Subcutaneous adipose tissue (tissue), 4 donors: ENCODE data around the gene LCE1B. TPM values are rescaled to one million over a fixed set of nuclear protein-coding genes. Genes with fewer than 3 reads are reported as not detected.

Experiments used
- CTCF ChIP-seq: fragments of 450-650 bp; IDR thresholded peaks from one replicate; pipeline ENCODE4 v1.5.1; 2016; ENCODE audit warnings: low read depth, mild to moderate bottlenecking, control low read depth, antibody characterized with exemption, moderate library complexity
- total RNA-seq, 4 donors: library from RNA; depleted of rRNA; stranded (reverse); fragments of >200 nt; gene quantifications; one replicate each; pipeline ENCODE4 v1.1.0, GENCODE V29; 2016

Gene LCE1B
- total RNA-seq, 4 donors from 2014 or later, result not detected

DNA sequence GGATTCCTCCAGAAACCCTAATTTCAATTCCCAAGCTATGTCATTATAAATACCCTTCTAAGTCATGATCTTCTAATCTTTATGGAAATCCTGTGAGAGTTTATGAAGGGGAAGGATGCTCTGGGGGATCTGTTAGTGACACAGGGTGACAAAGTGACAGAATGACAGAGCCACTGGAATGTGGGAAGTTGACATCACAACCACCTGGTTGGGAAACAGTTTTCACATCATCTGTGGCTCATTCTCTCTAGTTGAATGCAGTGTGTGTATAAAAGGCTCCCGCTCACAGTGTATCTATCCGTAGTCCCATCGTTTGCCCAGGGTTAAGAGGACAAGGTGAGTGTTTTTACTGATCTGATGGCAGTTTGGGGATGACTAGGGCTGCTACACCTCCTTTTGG, 47.9 kb downstream of the LCE1B start, which contains the start of gene LCE7A:
TSS of gene LCE7A (plus strand) at position 301 of the 400 bp plus-strand sequence. CDS start 702 bp downstream, outside the sequence.
- no peak for TF ChIP-seq CTCF

GRCh38 chr1:152860129-152860528, 48.4 kb downstream of the LCE1B start:
- no peak for TF ChIP-seq CTCF

DNA sequence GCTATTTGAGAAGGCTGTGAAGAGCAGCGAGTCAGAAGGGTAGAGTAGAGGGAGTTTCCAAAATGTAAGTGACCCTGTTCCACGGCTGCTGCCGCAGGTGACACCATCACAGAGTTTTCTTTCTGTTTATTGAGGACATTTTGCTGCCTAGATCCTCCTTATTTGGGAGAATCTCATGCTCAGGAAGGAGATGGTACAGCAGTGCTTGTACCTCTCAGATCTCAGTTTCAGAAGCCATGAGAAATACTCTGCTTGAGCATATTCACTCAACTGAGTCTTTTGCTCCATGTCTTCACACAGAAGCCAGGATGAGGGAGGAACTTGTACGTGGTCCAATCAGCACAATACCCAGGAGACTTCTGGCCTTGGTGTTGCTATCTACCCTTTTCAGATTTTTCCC, 49.6 kb downstream of the LCE1B start:
- no peak for TF ChIP-seq CTCF

Other genes with a start within 250 kb of the LCE1B start
- not detected for gene LCE3E, start 245.2 kb upstream of the LCE1B start, total RNA-seq
- gene LCE3D, start 231.5 kb upstream of the LCE1B start, total RNA-seq, result not detected
- not detected for gene LCE3C, start 211.7 kb upstream of the LCE1B start, total RNA-seq
- gene LCE3B, start 198.2 kb upstream of the LCE1B start, total RNA-seq, result not detected
- gene LCE3A, start 188.9 kb upstream of the LCE1B start, total RNA-seq, result not detected
- gene LCE2D, start 148.6 kb upstream of the LCE1B start, total RNA-seq, result not detected
- gene LCE2C, start 136.7 kb upstream of the LCE1B start, total RNA-seq, result not detected
- not detected for gene LCE2B, start 125.8 kb upstream of the LCE1B start, total RNA-seq
- not detected for gene LCE2A, start 113.6 kb upstream of the LCE1B start, total RNA-seq
- gene LCE4A, start 103.8 kb upstream of the LCE1B start, total RNA-seq, result not detected
- gene KPRP, start 53.9 kb upstream of the LCE1B start, total RNA-seq, result not detected
- gene LCE1F, start 36.8 kb upstream of the LCE1B start, total RNA-seq, result not detected
- gene LCE1E, start 25.7 kb upstream of the LCE1B start, total RNA-seq, result not detected
- gene LCE1D, start 15.2 kb upstream of the LCE1B start, total RNA-seq, result not detected
- gene LCE1C, start 5.3 kb upstream of the LCE1B start, total RNA-seq, result not detected
- not detected for gene LCE1A, start 15.5 kb downstream of the LCE1B start, total RNA-seq
- gene LCE6A, start 30.9 kb downstream of the LCE1B start, total RNA-seq, result not detected
- not detected for gene LCE7A, start 48.0 kb downstream of the LCE1B start, total RNA-seq
- gene SMCP, start 66.4 kb downstream of the LCE1B start, total RNA-seq, result not detected
- not detected for gene IVL, start 96.6 kb downstream of the LCE1B start, total RNA-seq
- gene SPRR5, start 135.2 kb downstream of the LCE1B start, total RNA-seq, result not detected
- not detected for gene SPRR4, start 158.7 kb downstream of the LCE1B start, total RNA-seq
- gene SPRR1A, start 172.1 kb downstream of the LCE1B start, total RNA-seq, result not detected
- gene SPRR3, start 189.8 kb downstream of the LCE1B start, total RNA-seq, result not detected
- not detected for gene SPRR1B, start 219.2 kb downstream of the LCE1B start, total RNA-seq
- gene SPRR2D, start 229.1 kb downstream of the LCE1B start, total RNA-seq, result not detected
- gene SPRR2A, start 245.5 kb downstream of the LCE1B start, total RNA-seq, result not detected